Measurements from ENCODE around the gene SHROOM3.

DNA sequence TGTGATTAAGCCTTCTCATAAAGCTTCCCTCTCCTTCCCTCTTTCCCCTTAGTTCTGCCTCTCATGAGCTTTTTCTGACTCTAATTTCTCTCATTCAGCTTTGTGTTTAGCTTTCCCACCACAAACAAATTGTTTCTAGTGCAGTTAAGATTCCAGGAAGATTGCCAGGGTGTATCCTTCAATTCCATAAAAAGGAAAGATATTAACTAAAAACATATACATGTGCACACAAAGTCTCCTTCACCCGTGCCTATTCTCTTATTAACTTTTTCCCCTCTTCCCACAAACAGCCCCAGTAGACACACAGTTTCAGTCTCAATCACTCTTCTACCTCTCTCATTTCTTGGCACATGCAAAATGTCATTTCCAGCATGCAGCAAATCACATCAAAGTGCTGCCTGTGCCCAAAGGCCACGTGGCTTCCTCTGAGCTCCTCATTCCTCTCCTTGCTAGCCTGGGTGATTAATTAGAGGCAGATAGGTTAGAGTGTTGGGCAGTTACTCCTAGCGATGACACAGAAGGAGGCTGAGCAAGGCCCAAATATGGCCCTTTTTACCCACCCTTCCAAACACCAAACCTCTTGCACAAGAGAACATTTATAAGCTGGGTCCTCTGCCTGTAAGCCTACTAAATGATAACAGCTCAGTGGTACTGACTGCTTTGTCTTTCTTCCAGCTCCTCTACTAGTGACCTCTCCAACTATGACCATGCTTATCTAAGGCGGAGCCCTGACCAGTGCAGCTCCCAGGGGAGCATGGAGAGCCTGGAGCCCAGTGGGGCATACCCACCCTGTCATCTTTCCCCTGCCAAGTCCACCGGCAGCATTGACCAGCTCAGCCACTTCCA, 303.3 kb downstream of the SHROOM3 start:
- TF ChIP-seq CTCF (IDR thresholded peaks at IDR 0.05) (no peak), EZH2 (IDR thresholded peaks at IDR 0.05; ENCODE audit: borderline replicate concordance, insufficient read depth, low read depth, low read length, poor library complexity, severe bottlenecking) (no peak)
